GM19372 (cell line): Measurements from ENCODE around the gene MSANTD1.
A peak's percentile ranks its signal among the peaks of the same experiment; 100 is the strongest.

Source experiments
- ATAC-seq: cut with Tn5 transposase; IDR thresholded peaks from one replicate; pipeline ENCODE4 v1.9.1; 2021; ENCODE audit warnings: mild to moderate bottlenecking, low read depth, moderate library complexity; ENCODE audit not compliant: unreplicated experiment

MSANTD1 gene

DNA sequence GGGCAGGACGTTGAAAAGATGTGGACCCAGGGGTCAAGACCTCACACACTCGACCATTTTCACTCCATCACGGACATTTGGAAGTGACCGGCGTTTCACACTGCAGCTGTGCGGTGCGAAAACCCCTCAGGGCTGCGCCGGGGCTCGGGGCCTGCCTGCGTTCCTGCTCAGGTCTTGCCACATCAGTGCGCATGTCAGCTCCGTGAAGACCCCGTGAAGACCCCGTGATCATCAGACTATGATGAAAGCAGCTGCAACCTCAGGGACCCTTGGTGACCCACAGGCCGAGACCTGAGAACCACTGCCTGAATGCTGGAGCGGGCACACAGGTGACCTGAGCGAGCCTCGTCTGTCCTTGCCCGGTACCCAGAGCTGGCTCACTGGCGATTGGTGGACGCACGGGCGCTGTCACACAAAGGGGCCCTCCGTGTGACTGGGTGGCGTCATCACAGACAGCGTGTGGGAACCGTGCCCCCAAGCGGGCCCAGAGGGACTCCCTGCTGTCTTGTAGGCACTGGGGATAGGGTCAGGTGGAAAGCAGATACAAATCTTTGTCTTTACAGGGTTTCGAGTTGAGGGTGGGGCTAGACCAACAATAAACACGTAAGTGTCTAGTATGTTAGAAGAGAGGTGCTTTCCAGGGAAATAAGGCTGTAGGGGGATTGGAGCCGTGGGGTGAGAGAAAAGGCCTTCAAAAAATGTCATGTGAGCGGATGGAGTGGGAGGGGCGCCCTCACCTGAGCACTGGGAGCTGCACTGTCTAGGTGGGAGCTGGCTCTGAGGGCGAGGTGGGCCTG, 12.7 kb downstream of the MSANTD1 start:
- ATAC-seq = no peak

DNA sequence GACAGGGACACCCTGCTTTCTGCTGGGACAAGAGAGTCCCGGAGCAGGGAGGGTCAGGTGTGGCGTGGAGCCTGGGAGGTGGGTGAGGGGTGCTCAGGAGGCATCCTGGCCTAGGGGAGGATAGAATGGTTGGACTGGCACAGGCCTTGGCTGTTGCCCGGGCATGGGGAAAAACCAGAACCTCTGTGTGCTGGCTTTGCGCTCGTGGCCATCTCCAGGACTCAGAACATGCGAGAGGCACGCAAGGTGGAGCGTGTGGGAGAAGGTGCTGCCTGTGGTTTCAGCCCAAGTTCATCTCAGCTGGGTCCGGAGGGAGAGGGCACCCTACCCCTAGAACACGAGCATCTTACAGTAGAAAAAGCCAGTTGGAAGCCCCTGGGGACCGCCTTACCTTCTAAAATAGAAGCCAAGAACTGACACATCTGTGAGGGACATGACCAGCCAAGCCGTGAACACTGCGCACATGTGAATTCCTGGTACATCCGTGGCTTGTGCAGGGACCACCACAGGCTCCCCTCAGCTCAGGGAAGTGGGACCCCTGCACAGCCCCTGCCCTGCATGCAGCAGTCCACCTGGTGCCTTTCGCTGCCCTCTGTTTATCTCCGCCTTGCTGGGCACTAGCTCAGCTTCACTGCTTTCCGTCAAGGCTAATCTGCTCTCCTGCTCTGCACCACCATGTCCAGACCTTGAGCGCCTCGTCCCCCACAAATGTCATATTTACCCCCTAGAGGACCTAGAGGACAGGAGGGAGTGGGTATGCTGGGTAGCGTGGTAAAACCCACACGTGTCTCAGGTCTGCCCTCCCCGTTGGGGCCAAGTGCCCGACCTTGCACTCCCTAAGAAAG, 13.5 kb downstream of the MSANTD1 start:
- ATAC-seq = no peak

DNA sequence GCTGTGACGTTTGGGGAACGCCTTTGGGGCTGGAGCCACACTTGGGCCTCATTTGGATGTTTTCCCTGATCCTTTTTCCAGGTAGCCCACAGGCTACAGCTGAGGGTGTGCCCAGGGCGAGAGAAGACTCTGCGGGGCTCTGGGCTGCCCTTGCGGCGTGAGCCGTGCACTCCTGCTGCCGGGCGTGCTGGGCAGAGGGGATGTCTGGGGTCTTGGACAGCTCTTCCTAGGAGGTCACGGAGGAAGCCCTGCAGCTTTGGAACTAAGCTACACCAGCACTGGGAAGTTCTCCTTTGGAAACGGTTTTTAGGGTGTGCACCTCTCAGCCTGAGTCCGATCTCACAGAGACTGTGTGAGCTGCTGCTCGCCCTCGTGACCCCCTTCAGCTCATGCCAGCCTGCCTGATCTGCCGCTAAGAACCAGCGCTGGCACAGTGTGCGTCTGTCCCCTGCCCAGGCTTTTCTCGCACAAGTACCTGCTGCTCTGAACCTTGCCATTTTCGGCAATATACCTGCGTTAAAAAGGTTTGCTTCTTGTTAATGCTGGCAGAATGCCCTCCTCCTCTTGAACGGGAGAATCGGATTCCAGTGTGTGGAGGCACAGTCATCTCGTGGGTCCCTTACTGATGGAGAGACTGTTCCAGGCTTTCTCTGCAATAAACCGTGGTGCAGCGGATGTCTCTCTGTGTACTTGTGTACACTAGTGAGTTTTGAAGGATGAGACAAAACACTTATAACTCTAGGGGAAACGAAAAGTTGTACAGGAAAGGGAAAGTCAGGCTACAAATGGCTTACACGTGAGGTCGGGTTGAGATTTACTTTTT, 14.3 kb downstream of the MSANTD1 start:
- no peak for ATAC-seq

DNA sequence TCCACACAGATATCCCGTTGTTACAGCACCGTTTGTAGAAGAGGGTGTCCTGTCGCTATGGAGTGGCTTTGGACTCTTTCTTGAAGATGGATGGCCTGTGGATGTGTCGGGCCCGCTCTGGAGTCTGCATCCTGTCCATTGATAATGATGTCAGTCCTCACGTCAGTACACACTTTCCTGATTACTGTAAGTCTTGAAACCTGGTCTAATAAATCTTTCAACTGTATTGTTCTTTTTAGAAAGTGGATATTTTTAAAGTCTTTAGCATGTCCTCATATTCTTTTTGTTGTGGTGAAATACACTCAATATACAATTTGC, 14.9 kb downstream of the MSANTD1 start:
- ATAC-seq = no peak

DNA sequence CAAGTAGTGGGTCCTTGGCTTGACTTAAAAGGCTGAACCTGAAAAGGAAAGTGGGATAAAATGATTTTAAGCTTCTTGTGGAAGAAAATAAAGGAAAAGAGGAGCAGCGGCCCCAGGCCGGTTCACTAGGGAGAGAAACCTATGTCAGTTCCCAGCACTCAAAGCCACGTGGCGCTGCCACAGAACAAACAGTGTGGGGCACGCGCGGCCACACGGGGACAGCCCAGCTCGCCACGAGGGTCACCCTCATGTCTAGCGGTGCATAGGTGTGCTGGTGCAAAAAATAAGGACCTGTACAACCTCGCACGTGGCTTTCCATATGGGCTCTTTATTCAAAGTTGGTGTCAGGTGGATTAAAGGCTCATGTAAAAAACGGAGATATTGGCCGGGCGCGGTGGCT, 17.1 kb downstream of the MSANTD1 start:
- no peak for ATAC-seq

DNA sequence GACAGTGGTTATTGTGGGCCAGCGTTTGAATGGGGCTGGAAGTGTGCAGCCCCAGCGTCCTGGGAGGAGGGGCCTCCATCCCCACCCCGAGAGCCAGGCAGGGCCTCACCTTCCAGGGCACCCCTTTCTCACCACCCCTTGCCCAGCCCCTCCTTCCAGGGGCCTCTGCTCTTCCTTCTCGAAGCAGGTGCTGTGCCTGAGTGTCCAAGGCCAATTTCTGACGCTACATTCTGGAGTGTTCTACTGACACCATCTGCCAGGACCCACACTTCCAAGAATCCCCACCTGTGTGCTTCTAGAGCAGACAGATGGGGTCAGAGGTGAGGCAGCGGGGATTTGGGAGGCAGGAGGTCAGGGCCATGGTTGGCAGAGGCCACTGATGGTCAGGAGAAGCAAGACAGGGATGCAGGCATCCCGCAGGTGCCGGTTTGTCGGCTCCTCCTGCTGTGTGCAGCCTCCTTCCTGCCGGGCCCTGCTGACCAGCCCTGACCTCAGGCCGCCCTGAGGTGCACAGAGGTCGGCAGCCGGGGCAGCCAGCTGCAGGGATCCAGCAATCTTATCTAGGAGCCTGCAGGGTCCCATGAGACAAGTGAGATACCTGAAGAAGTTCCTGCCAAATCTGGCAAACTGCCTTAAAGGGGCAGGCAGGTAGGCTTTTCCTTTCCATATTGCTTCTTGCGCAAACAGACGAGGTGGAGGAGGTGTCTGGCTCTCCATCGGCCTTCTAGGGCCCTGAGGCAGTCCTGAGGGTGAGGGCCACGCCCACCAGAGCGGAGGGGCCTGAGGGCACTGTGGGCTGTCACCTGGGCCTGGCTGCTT, 18.8 kb downstream of the MSANTD1 start:
- no peak for ATAC-seq

DNA sequence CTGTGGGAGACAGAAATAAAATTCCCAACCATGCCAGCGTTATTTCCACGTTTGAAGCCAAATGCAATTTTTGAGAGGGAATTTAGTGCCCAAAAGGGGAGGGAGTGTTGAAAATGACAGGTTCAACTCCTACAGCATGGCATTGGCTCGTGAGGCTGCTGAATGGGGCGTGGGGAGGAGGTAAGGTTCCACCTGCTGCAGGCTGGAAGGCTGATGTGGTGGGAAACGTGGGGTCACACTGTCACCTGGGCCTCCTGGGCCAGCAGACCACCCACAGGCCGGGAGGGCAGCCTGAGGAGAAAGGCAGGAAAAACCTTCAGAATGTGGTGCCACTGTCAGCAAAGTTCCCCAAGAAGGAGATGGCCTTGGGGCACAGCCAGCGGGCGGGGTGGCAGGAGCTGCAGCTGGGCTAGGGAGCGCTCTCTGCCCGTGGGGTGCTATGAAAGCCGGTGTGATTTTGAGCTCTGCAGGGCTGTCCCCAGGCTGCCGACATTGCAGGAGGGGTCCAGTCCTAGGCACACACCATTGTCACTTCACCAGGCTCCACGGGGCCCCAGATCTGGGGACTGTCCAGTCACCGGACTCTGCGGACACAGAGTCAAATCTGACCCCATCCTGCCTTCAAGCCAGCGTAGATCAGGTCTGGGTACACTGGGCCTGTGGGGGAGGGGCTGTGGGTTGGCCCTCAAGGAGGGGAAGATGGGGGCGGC, 19.6 kb downstream of the MSANTD1 start:
- no peak for ATAC-seq

DNA sequence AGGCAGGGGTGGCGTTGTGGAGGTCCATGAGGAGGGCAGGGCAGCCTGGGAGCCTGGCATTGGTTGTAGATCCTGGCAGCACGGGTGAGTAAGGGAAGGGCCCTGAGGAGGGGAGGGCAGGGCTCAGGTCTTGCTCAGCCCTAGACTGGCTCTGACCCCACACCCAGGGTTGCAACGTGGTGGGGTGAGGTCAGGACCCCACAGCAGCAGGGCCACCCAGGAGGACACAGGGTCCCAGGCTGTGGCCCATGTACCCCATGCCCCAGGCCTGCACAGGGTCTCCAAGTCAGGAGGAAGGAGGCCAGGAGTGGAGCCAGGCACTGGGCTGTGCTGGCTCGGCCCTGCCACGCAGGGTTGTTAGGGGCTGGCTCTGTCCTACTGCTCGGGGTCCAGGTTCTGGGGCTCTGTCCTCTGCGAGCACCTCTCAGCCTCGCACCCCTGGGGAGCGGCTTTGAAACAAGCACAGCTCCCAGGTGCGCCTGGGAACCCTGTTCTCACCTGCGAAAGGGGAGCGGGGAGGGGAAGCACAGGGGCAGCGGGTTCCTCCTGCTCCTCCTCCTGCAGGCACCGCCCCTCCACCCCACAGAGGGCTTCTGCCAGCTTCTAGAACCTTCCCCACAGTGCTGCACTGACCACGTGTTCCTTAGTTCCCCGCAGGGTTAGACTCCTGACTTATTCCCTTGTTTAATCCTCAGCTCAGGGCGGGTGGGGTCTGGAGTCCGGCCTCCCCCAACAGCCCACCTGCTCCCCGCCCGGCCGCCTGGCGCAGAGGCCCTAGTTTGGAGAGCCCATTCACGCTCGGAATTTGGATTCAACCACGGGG, 20.4 kb downstream of the MSANTD1 start:
- no peak for ATAC-seq

DNA sequence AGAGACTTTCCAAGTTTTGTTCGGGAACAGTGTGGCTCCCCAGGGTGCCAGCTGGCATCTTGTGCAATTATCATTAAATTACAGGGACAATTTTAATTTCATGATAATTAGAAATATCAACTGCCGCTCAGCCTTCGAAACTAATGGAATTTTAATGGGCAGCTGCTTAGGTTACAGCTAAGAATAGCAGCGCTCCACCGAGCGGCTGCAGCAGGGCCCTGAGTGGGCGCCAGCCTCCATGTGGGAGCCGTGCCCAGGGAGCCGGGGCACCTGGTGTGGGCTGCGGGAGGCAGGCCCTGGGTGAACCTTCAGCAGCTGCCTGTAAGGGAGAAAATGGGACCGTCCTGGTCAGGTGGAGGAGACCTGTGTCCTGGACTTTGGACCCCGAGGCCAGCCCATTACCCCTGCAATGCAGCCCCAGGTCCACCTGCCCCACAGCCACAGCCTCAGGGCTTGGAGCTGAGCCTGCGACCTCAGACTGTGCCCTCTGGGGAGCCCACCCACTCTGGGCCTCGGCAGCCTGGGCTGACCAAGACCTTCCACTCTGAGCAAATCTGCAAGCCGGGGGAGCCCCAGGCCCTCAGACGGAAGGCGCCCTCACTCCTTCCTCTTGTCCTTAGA, 21.1 kb downstream of the MSANTD1 start:
- no peak for ATAC-seq

DNA sequence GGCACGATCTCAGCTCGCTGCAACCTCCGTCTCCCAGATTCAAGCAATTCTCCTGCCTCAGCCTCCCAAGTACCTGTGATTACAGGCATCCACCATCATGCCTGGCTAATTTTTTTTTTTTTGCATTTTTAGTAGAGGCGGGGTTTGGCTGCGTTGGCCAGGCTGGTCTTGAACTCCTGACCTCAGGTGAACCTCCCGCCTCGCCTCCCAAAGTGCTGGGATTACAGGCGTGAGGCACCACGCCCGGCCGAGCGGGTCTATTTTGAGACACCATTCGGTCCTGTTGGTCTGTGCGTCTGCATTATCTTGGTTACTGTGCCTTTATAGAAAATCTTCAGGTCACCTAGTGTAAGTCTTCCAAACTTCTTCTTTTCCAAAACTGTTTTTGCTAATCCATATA, 22.2 kb downstream of the MSANTD1 start:
- no peak for ATAC-seq

DNA sequence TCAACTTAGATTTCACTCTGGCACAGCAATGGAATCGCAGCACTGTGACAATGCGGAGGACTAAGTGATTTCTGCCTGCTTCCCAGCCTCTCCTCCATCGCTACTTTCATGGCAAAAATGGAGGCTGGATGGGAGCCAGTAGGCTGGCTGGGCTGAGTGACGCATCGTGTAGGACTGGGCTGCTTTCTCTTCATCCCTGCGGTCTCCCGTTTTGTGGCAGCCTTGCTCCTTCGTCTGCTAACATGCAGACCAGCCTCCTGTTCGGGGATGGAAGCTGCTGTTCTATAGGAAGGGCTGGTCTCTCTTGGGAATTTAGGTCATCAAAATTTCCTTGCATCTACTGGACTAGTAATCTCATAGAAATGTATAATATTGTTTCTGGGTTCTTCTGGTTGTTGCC, 28.0 kb downstream of the MSANTD1 start:
- no peak for ATAC-seq

DNA sequence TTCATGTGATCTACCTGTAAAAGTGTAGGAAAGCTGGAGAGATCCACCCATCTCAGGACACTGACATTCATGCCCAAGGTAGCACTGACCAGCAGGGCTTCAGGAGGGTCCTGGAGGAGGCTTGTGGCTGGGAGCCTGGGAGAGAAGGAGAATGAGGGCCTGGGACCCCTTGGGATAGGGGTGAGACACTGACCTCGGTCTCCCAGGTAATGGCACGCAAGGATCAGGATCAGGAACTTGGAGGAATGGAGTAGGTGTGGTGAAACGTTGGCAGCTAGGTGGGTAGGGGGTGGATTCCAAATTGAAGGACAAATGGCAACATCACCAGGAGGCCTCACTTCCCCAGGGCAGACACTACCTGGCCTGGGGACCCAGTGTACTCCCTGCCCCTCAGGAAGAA, 31.5 kb downstream of the MSANTD1 start:
- no peak for ATAC-seq

DNA sequence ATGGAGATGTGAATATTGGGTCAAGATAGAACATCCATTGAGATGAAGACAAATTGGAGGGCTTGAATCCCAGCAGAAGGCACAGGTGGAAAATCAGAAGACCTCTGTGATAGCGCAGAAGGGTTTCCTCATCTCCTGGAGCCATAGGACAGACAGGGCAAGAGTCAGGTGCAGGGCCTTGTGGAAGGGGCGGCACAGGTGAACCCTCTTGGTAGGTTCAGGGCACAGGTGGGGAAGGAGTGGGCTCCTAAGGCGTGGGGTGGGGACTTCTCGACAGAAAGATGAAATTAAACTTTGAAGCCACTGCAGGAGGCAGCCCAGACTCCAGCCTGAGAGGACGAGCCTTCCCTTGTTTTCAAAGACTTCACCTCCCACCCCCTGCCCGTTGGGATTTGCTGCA, 34.5 kb downstream of the MSANTD1 start:
- ATAC-seq = no peak

DNA sequence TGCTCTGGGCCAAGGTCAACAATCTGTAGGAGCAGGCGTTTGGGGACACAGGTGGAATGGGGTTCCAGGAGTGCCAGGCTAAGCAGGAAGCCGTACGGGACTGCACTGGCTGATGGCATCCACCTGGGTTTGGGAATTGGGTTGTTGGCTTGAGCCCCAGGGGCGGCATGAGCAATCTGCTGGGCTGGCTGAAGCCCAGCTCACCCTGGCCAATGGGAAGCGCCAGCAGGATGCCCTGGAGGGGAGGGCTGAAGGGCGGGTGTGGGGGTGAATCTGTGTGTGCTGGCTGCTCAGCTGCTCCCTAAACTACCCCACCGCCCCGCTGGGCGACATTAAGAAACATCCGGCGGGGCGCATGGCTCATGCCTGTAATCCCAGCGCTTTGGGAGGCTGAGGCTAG, 35.0 kb downstream of the MSANTD1 start:
- ATAC-seq = no peak

DNA sequence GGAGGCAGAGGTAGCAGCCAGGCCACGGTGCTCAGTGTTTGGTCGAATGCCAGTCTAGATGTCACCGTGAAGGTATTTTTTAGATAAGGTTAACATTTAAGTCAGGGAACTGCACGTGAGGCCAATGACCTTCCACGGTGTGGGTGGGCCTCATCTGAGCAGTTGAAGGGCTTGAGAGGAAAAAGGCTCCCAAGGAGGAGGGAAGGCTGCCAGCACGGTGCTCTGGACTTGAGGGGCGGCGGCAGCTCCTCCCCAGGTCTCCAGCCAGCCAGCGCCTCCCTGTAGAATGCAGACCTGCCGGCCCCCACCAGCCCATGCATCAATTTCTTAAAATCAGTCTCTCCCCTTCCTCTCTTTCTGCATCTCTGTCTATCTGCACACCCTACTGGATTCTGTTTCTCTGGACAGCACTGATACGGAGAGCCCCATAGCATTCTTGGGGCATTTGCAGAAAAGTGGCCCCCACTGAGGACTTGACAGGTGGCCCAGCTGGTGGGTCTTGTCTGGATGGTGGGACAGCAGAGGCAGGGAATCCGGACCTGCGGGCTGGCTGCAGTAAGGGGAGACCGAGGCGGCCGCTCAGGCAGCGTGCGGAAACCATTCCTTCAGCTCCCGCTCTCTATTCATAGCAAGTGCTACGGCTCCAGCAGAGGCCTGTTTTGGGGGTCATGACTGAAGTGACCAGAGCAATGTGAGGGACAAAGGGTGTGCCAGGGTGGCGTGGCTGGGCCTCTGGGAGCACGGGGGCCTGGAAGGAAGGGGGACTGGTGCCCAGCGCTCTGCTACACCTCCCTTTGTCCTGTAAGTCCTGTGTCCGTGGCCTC, 36.0 kb downstream of the MSANTD1 start:
- no peak for ATAC-seq

DNA sequence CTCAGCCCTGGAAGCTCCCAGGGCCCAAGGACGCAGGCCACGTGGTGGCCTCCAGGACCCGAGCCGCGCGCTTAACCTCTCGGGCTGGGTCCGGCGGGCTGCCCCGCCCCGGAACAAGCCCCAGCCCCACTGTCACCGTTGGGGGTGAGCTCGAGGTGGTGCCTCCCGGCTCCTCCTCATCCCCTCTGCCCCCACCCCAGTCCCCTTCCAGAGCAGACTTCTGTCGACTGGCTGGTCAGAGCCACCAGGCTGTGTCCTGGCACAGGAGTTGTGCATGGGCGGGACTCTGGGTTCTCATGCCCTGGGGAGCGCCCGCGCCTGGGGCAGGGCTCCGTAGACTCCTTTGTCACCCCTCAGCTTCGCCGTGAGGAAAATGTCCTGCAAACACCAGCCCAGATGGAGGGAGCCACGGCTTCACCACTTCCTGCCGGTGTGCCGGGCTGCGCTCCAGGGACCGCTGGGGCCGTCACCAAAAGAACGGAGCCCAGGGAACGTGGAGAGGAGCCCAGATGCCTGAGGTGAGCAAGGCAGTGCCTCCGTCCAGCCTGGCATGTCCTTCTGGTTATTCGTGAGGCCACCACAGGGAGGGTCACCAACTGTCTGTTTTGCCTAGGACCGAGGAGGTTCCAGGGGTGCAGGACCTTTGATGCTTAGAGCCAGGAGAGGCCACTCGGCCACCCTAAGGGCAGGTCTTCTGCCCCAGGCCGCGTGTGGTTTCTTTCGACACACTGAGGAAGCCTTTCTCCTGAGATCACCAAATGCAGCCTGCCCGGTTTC, 36.8 kb downstream of the MSANTD1 start:
- peak; percentile 91 for ATAC-seq
